ENCODE data around the gene FBLN1. TPM values are rescaled to one million over a fixed set of nuclear protein-coding genes. Genes with fewer than 3 reads are reported as not detected.

The FBLN1 gene
- total and polyA plus RNA-seq, 9 of the 15 experiments (the other 6 are each of a cell fraction or from before 2014, with no cell fraction given) = 0.66 TPM; not detected in 8

DNA sequence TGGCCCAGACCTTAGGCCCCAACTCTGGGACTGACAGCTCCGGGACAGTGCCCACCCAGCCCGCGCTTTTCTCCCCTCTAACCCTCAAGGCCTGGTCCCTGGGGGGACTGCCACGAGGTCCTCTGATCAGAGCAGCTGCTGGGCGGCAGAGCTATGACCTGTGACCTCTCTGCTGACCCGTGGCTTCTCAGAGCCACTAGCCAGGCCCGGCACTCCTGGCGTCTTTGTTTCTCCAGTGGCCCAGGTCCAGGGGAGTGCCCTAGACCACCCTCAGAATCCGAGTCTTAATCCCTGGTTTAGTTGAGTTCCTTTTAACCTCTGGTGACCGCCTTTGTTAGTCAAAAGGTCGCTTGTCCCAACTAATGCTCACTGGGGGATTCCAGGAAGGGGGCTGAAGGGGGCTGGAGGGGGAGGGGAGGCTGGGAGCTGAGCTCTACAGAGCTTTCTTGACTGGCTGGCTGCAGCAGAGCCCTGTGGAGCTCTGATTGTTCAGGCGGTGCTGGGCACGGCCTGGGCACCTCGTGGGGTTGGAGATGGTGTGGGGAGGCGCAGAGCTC, 1.2 kb downstream of the FBLN1 start:
- no peaks in the 10 kb centered on the region for H3K79me2 ChIP-seq (ENCODE audit: control insufficient read depth, insufficient read depth, low read length)
- no peak for DNase-seq (ENCODE audit: extremely low read depth in 1 of 4, low spot score in 3 of 4)
- TF ChIP-seq NCOA4 (IDR thresholded peaks at IDR 0.05; ENCODE audit: partially characterized antibody) = no peak
- no peak for FAIRE-seq
- no peaks in the 10 kb centered on the region for H3K9me1 ChIP-seq (ENCODE audit: control insufficient read depth, insufficient read depth, low read length)
- no TSS peak for BruUV-seq (replicated peaks)
- no peak overlapping the region for H3K9ac ChIP-seq (ENCODE audit: insufficient read depth in 1 of 2, low read depth in 2 of 2, low read length in 2 of 2)
- intact Hi-C loops (cut with micrococcal nuclease) (no loop called here), in situ Hi-C loops (cut with MboI) (no loop called here)
- no peak overlapping the region for H3K27ac ChIP-seq (ENCODE audit: extremely low read depth, low read depth, low read length)
- peaks cover 3 to 35% of the 10 kb centered on the region in 2 experiments; a peak in 3 of 5 replicates for H3K27me3 ChIP-seq (ENCODE audit: control insufficient read depth in 2 of 2, insufficient read depth in 2 of 2, low read length in 2 of 2)
- no peaks in the 10 kb centered on the region for H3K9me3 ChIP-seq (replicated peaks; ENCODE audit: control insufficient read depth, insufficient read depth, low read depth, low read length)
- no peaks in the 10 kb centered on the region for H3K36me3 ChIP-seq (ENCODE audit: control insufficient read depth, insufficient read depth, low read length)
- 2% methylated on average over 7 of the region's 15 CpGs for WGBS (ENCODE audit: insufficient coverage, low coverage, missing lambda C conversion rate)
- H4K20me1 ChIP-seq (replicated peaks; ENCODE audit: control insufficient read depth, insufficient read depth, low read length) = no peaks in the 10 kb centered on the region
- H2AFZ ChIP-seq (ENCODE audit: low read depth, low read length) = no peak overlapping the region
- no peak overlapping the region for H3K4me3 ChIP-seq
- ChIA-PET CTCF (ENCODE audit: low intra/inter-chr PET ratio) (no interaction called here), POLR2A (interaction anchor here (1.4 kb wide), 1 partner anchor 33 kb away, joined by 4 read pairs; no protein-coding TSS in a partner anchor)
- H3K4me2 ChIP-seq (ENCODE audit: insufficient read depth, low read length) = no peak overlapping the region
- no peak for ATAC-seq
- H3K4me1 ChIP-seq (replicated peaks in 1 of 2; ENCODE audit: control insufficient read depth in 2 of 2, insufficient read depth in 2 of 2, low read length in 2 of 2) = peaks cover 0 to 12% of the 10 kb centered on the region in 2 experiments; a peak in 2 of 5 replicates

DNA sequence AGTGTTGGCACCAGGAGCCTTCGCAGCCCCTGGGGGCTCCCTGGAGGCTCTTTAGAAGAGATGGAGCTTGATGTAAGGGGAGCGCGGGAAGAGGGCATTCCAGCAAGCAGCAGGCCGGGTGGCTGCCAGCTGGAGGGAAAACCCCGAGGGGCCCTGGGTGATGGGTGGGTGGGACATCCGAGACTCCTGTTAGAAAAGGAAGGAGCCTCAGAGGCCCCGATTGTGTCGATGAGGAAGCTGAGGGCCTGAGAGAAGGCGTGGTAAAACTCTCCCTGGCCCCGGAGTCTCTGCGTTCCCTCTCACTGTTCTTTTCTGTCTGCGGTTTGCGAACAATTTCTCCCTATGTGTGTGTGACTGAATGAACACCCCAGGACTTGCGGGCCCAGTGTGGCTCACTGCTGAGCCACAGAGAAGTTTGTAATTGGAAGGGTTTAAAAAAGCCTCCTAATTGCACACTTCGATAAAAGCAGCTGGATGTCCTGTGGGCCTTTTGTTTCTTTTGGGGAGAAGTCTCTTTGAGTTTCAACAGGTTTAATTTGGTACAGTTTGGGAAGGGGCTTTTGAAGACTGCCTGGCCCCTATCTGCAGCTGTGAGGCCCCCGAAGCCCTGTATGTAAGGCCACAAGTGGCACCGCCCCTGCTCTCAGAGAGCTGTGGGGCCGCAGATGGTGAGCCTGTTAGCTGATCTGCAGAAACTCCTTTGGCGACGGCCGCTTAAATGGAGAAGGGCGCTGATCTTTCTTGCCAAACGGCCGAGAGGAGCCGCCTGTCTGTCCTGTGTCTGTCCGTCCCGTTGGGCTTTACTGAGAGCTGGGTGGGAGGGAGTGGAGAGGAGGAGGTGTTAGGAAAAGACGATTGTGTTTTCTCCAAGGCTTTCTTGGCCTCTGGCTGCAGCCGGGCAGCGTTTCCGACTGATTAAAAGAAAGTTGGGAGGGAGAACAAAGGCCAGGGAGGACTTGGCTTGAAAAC, 2.0 kb downstream of the FBLN1 start:
- in situ Hi-C loops (cut with MboI) = no loop called here
- Histone ChIP-seq H4K20me1 (replicated peaks; ENCODE audit: control insufficient read depth, insufficient read depth, low read length) (no peaks in the 10 kb centered on the region), H3K36me3 (ENCODE audit: control insufficient read depth, insufficient read depth, low read length) (no peaks in the 10 kb centered on the region), H3K4me3 (no peak overlapping the region), H3K79me2 (ENCODE audit: control insufficient read depth, insufficient read depth, low read length) (no peaks in the 10 kb centered on the region), H3K9me3 (replicated peaks; ENCODE audit: control insufficient read depth, insufficient read depth, low read depth, low read length) (no peaks in the 10 kb centered on the region), H3K4me1 (replicated peaks in 1 of 2; ENCODE audit: control insufficient read depth in 2 of 2, insufficient read depth in 2 of 2, low read length in 2 of 2) (peaks cover 0 to 12% of the 10 kb centered on the region in 2 experiments; a peak in 2 of 5 replicates), H3K27me3 (ENCODE audit: control insufficient read depth in 2 of 2, insufficient read depth in 2 of 2, low read length in 2 of 2) (peaks cover 3 to 40% of the 10 kb centered on the region in 2 experiments; a peak in 3 of 5 replicates), H2AFZ (ENCODE audit: low read depth, low read length) (no peak overlapping the region), H3K9ac (ENCODE audit: insufficient read depth in 1 of 2, low read depth in 2 of 2, low read length in 2 of 2) (no peak overlapping the region), H3K4me2 (ENCODE audit: insufficient read depth, low read length) (no peak overlapping the region), H3K9me1 (ENCODE audit: control insufficient read depth, insufficient read depth, low read length) (no peaks in the 10 kb centered on the region), H3K27ac (ENCODE audit: extremely low read depth, low read depth, low read length) (no peak overlapping the region)
- CTCF ChIA-PET (ENCODE audit: low intra/inter-chr PET ratio) = no interaction called here
- intact Hi-C loops (cut with micrococcal nuclease) = no loop called here
- FAIRE-seq (no peak), DNase-seq (ENCODE audit: extremely low read depth in 1 of 4, low spot score in 3 of 4) (no peak), ATAC-seq (no peak)
- TF ChIP-seq ZNF324 (CRISPR knock-in tag; IDR thresholded peaks at IDR 0.05) (no peak), ILK (tag; IDR thresholded peaks at IDR 0.05; ENCODE audit: borderline replicate concordance, low read depth) (no peak), ZFP1 (CRISPR knock-in tag; IDR thresholded peaks at IDR 0.05) (no peak), CHD4 (IDR thresholded peaks at IDR 0.05; ENCODE audit: insufficient read depth, insufficient replicate concordance, low read depth, low read length, poor library complexity, severe bottlenecking) (no peak), ZNF143 (CRISPR knock-in tag; IDR thresholded peaks at IDR 0.05) (no peak), U2AF2 (optimal IDR thresholded peaks at IDR 0.05; ENCODE audit: low read depth, low read length) (no peak), ZNF384 (IDR thresholded peaks at IDR 0.05; ENCODE audit: low read depth, low read length) (no peak)
- TF ChIP-seq, protein P1, sequence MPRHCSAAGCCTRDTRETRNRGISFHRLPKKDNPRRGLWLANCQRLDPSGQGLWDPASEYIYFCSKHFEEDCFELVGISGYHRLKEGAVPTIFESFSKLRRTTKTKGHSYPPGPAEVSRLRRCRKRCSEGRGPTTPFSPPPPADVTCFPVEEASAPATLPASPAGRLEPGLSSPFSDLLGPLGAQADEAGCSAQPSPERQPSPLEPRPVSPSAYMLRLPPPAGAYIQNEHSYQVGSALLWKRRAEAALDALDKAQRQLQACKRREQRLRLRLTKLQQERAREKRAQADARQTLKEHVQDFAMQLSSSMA (CRISPR knock-in tag; IDR thresholded peaks at IDR 0.05) = no peak
- POLR2A ChIA-PET = no interaction called here
- WGBS (ENCODE audit: insufficient coverage, low coverage, missing lambda C conversion rate) = 23% methylated on average over 21 of the region's 31 CpGs
- BruUV-seq (replicated peaks) = no TSS peak

Data from K562 (cell line).